HFFc6 (cell line): ENCODE data around the gene GDPD2. TPM values are rescaled to one million over a fixed set of nuclear protein-coding genes. Genes with fewer than 3 reads are reported as not detected.

ENCODE experiments used
- DNase-seq: peaks from one replicate; pipeline ENCODE4 v3.0.0-alpha.2; 2018
- H3K27ac Mint-ChIP-seq: 2 replicates; pipeline ENCODE4 v1.8.0; 2020; ENCODE audit warnings: mild to moderate bottlenecking, mixed read lengths
- H3K27me3 Mint-ChIP-seq: 2 replicates; pipeline ENCODE4 v1.8.0; 2021; ENCODE audit warnings: mild to moderate bottlenecking, moderate library complexity, mixed read lengths; ENCODE audit not compliant: insufficient read depth
- H3K36me3 Mint-ChIP-seq: 2 replicates; pipeline ENCODE4 v1.8.0; 2021; ENCODE audit warnings: low read depth, mixed read lengths
- H3K4me1 Mint-ChIP-seq: 2 replicates; pipeline ENCODE4 v1.8.0; 2020; ENCODE audit warnings: low read depth, mixed read lengths
- H3K4me3 Mint-ChIP-seq: 2 replicates; pipeline ENCODE4 v1.8.0; 2020; ENCODE audit warnings: mild to moderate bottlenecking, moderate library complexity, mixed read lengths
- H3K9me3 Mint-ChIP-seq: 2 replicates; pipeline ENCODE4 v1.8.0; 2020; ENCODE audit warnings: mild to moderate bottlenecking, mixed read lengths
- total RNA-seq, 6 experiments: library from RNA; stranded (reverse); fragmentation: NEBNext Ultra II Directional; extraction: Animal tissue kit (Norgen Biotek cat#: 25700); gene quantifications; 2 replicates in 1 of 6; 3 replicates in 5 of 6; pipeline ENCODE4 v1.2.3, GENCODE V29; 2021
- TF ChIP-seq, protein P1 (sequence below): fragments of 200-600 bp; sonication (generic); IDR thresholded peaks from 2 replicates; pipeline ENCODE4 v1.5.0; 2021; ENCODE audit warnings: antibody characterized with exemption, mild to moderate bottlenecking

Gene GDPD2
- total RNA-seq, 6 experiments from 2014 or later, result not detected

DNA sequence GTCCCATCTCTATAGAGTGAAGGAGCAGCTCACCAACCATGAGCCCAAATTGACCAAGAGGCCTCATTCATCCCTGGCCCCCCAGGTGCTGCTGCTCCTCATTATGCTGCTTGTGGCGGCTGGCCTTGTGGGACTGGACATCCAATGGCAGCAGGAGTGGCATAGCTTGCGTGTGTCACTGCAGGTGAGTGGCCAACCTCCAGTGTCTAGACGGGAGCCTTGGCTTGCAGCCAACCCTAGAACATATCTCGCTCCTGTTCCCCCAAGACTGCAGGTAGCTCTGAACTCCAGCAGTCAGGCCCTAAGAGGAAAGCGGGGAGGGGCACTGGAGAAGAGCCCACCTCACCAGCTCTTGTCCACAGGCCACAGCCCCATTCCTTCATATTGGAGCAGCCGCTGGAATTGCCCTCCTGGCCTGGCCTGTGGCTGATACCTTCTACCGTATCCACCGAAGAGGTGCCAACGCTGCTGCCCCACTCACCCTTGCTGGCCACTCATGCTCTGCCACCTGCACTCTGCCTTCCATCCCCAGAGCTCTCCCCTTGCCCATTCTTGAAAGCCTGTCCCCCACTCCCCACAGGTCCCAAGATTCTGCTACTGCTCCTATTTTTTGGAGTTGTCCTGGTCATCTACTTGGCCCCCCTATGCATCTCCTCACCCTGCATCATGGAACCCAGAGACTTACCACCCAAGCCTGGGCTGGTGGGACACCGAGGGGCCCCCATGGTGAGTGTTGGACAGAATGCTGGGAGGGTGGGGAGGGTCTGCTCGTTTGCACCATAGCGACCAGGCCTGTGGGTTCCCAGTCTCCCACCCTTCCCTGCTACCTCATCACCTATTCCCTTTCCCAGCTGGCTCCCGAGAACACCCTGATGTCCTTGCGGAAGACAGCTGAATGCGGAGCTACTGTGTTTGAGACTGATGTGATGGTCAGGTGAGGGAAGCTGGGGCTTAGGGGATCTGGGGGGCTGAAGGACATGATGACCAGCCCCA lies 3.5 kb downstream of the GDPD2 start:
- no peak overlapping the region for H3K27ac Mint-ChIP-seq
- no peaks in the 10 kb centered on the region for H3K9me3 Mint-ChIP-seq
- no peak for DNase-seq
- no peaks in the 10 kb centered on the region for H3K4me1 Mint-ChIP-seq
- no peaks in the 10 kb centered on the region for H3K36me3 Mint-ChIP-seq
- TF ChIP-seq, protein P1, sequence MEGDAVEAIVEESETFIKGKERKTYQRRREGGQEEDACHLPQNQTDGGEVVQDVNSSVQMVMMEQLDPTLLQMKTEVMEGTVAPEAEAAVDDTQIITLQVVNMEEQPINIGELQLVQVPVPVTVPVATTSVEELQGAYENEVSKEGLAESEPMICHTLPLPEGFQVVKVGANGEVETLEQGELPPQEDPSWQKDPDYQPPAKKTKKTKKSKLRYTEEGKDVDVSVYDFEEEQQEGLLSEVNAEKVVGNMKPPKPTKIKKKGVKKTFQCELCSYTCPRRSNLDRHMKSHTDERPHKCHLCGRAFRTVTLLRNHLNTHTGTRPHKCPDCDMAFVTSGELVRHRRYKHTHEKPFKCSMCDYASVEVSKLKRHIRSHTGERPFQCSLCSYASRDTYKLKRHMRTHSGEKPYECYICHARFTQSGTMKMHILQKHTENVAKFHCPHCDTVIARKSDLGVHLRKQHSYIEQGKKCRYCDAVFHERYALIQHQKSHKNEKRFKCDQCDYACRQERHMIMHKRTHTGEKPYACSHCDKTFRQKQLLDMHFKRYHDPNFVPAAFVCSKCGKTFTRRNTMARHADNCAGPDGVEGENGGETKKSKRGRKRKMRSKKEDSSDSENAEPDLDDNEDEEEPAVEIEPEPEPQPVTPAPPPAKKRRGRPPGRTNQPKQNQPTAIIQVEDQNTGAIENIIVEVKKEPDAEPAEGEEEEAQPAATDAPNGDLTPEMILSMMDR, result no peak
- no peaks in the 10 kb centered on the region for H3K27me3 Mint-ChIP-seq
- no peak overlapping the region for H3K4me3 Mint-ChIP-seq

DNA sequence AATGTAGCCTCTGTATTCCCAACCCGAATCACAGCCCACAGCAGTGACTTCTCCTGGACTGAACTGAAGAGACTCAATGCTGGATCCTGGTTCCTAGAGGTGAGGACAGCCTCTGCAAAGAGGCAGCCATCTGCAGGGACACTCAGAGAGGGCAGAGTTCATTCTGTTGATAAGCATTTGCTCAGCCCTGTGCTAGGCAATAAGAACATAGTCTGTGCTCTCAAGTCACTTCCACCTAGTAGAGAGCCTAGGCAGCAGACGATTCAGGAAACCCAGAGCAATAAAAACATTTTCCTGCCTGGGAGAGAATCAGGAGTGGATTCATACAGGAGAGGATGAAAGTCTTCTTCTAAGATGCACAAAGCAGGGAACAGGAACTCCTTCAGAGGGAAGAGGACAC lies 4.3 kb downstream of the GDPD2 start:
- Mint-ChIP-seq H3K9me3 (no peaks in the 10 kb centered on the region), H3K27ac (no peak overlapping the region)

DNA sequence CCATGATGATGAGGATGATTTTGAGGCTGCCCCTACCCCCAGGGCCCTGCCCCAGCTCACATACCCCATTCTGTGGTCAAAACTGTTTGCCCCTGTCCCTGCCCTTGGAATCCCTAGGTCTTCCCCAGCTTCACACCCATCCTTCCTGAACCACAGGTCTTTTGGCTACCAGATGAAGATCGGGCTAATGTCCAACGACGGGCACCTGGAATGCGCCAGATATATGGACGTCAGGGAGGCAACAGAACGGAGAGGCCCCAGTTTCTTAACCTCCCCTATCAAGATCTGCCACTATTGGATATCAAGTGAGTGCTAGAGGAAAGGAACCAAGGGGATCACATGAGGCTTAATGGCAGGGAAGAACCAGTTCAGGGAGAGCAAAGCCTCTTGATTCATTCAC lies 6.6 kb downstream of the GDPD2 start:
- Mint-ChIP-seq H3K4me1 (peaks cover 8% of the 10 kb centered on the region; the same call in 1 of the 2 replicates), H3K27me3 (no peaks in the 10 kb centered on the region), H3K4me3 (no peak overlapping the region), H3K36me3 (no peaks in the 10 kb centered on the region), H3K9me3 (no peaks in the 10 kb centered on the region), H3K27ac (no peak overlapping the region)
- TF ChIP-seq, protein P1, result no peak
- DNase-seq, result no peak

More for the DNA sequence above, 4.3 kb downstream of the GDPD2 start:
- TF ChIP-seq, protein P1, result no peak
- H3K4me1 Mint-ChIP-seq, result no peaks in the 10 kb centered on the region
- no peaks in the 10 kb centered on the region for H3K36me3 Mint-ChIP-seq
- no peak for DNase-seq
- H3K4me3 Mint-ChIP-seq, result no peak overlapping the region
- no peaks in the 10 kb centered on the region for H3K27me3 Mint-ChIP-seq

DNA sequence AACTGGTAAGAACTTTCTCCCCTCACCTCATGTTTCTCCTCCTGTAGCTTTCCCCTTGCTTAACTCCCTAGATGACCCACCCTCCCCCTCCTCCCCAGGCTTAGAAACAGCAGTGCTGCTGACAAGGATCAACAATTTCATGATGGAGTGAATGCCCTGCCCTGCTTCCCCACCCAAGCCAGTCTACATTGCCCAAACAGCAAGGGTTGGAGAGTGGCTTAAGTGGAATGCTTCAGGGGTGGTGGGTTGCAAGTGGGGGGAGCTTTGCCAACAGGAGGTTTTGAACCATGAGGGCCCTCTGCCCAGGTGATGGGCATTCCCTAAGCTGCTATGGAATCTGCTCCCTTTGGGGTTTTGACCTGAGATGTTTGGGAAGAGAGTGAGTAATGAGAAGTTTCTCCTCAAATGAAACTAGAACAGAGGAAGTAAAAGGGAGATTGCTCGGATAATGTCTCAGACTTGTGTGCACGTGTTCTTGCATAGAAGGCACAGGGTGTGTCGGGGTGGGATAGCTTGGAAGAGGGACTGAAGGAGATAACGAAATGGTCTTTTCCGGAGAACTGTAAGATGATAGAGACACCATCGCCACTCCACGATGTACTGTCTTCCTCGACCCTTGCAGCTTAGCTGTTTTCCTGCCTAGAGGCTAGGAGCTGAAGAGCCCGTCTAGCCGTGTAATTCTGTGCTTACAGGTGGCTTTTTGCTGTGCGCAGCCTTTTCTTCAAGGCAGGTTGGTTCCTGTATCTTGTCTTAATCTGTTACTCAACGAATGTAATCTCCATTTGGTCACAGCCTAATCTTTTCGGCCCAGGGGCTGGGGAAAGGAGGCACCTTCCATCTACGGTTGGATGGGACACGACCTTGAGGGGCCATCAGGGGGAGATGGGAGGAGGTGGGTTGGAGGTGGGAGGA lies 10.1 kb downstream of the GDPD2 start:
- no peaks in the 10 kb centered on the region for H3K9me3 Mint-ChIP-seq
- TF ChIP-seq, protein P1, result no peak
- H3K27me3 Mint-ChIP-seq, result no peaks in the 10 kb centered on the region
- peak overlapping the region; percentile 92 for H3K4me3 Mint-ChIP-seq
- no peak for DNase-seq
- peak overlapping the region; percentile 91 for H3K27ac Mint-ChIP-seq
- peaks cover 9% of the 10 kb centered on the region; the same call in 1 of the 2 replicates for H3K36me3 Mint-ChIP-seq
- H3K4me1 Mint-ChIP-seq, result peaks cover 27% of the 10 kb centered on the region

DNA sequence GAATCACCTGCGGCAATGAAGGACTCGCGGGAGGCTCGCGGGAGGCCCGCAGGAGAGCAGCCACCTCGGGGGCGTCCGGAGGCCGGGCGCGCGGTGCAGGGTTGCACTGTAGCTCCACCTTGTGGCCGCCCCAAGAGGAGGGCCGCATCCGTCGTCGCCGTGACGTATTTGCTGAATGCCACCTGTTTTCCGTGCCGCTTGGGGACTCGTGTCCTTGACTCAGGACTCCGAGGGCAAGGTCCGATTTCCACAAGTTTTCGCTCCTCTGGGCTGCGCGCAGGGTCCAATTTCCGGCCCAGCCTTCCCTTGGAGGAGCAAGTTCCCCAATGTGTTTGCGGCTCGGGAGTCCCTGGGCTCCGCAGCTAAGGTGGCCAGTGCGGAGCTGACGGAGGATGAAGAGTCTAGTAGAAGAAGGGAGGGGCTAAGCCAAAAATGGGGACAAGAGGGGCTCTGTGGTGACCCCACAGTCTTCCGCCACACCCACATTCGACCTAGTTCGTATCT lies 10.8 kb downstream of the GDPD2 start:
- TF ChIP-seq, protein P1, result peak; percentile 83
- Mint-ChIP-seq H3K4me1 (peaks cover 34% of the 10 kb centered on the region), H3K27ac (peak overlapping the region; percentile 91), H3K27me3 (no peaks in the 10 kb centered on the region), H3K9me3 (no peaks in the 10 kb centered on the region), H3K4me3 (peak overlapping the region; percentile 92), H3K36me3 (peaks cover 10% of the 10 kb centered on the region; the same call in 1 of the 2 replicates)
- DNase-seq, result peak; percentile 27
